WTC11 (cell line): Measurements from ENCODE around the gene TCF7L2. TPM values are rescaled to one million over a fixed set of nuclear protein-coding genes. Genes with fewer than 3 reads are reported as not detected.

Experiments used
- ATAC-seq: fragments of 200-7000 bp; cut with Tn5 transposase; 2 replicates; pipeline ENCODE4 v1.10.0; 2021; ENCODE audit warnings: mild to moderate bottlenecking, moderate library complexity
- CTCF ChIA-PET: fragments of 300-600 bp; sonication (Branson Sonifier 250); formaldehyde crosslinking; loops from one replicate; lab custom pipeline; 2021; ENCODE audit warnings: antibody characterized with exemption; lab: Charles Lee
- POLR2A ChIA-PET: fragments of 350-600 bp; sonication (Branson Sonifier 250); formaldehyde crosslinking; loops from one replicate; lab custom pipeline; 2021; ENCODE audit warnings: antibody characterized with exemption; lab: Charles Lee
- DNase-seq: peaks from one replicate; pipeline ENCODE4 v3.0.0; 2021; ENCODE audit warnings: low spot score
- H3K27ac Mint-ChIP-seq: 2 replicates; pipeline ENCODE4 v1.8.0; 2021; ENCODE audit warnings: mixed read lengths
- H3K27me3 Mint-ChIP-seq: 2 replicates; pipeline ENCODE4 v1.8.0; 2021; ENCODE audit warnings: low read depth, mild to moderate bottlenecking, moderate library complexity, mixed read lengths
- H3K36me3 Mint-ChIP-seq: 2 replicates; pipeline ENCODE4 v1.8.0; 2021; ENCODE audit warnings: mixed read lengths
- H3K4me1 Mint-ChIP-seq: 2 replicates; pipeline ENCODE4 v1.8.0; 2022; ENCODE audit warnings: mixed read lengths
- H3K4me3 Mint-ChIP-seq: 2 replicates; pipeline ENCODE4 v1.8.0; 2021; ENCODE audit warnings: mild to moderate bottlenecking, moderate library complexity, mixed read lengths
- H3K9me3 Mint-ChIP-seq: 2 replicates; pipeline ENCODE4 v1.8.0; 2021; ENCODE audit warnings: mixed read lengths
- FOXK1 ChIP-seq: sonication (generic); formaldehyde crosslinking; IDR thresholded peaks from 2 replicates; pipeline ENCODE4 v1.8.0; 2022; ENCODE audit warnings: mild to moderate bottlenecking, moderate library complexity, missing genetic modification reagents
- FOXP1 ChIP-seq: sonication (generic); formaldehyde crosslinking; IDR thresholded peaks from 2 replicates; pipeline ENCODE4 v1.8.0; 2022; ENCODE audit warnings: missing genetic modification reagents, mild to moderate bottlenecking, moderate library complexity, borderline replicate concordance
- GABPB1 ChIP-seq: sonication (generic); formaldehyde crosslinking; IDR thresholded peaks from 2 replicates; pipeline ENCODE4 v1.8.1; 2023; ENCODE audit warnings: mild to moderate bottlenecking, missing genetic modification reagents
- GRHL2 ChIP-seq: fragments of 250-450 bp; sonication (Bioruptor Pico); IDR thresholded peaks from 2 replicates; pipeline ENCODE4 v1.8.0; 2022; ENCODE audit warnings: mild to moderate bottlenecking, moderate library complexity; ENCODE audit not compliant: insufficient replicate concordance, severe bottlenecking
- HMGA2 ChIP-seq: fragments of 250-450 bp; sonication (Bioruptor Pico); IDR thresholded peaks from 2 replicates; pipeline ENCODE4 v1.4.0; 2021; ENCODE audit warnings: mild to moderate bottlenecking, moderate library complexity
- JAZF1 ChIP-seq: fragments of 250-450 bp; sonication (Bioruptor Pico); IDR thresholded peaks from 2 replicates; pipeline ENCODE4 v1.9.0; 2021; ENCODE audit warnings: moderate library complexity, mild to moderate bottlenecking, inconsistent platforms
- MXD4 ChIP-seq: fragments of 250-450 bp; sonication (Bioruptor Pico); IDR thresholded peaks from 2 replicates; pipeline ENCODE4 v1.8.0; 2021; ENCODE audit warnings: mild to moderate bottlenecking, moderate library complexity, borderline replicate concordance
- NR3C1 ChIP-seq: sonication (generic); formaldehyde crosslinking; conservative IDR thresholded peaks from 2 replicates; pipeline ENCODE4 v1.8.1; 2023; ENCODE audit warnings: low read depth, mild to moderate bottlenecking, missing genetic modification reagents
- RELA ChIP-seq: sonication (generic); formaldehyde crosslinking; IDR thresholded peaks from 2 replicates; pipeline ENCODE4 v1.8.1; 2022; ENCODE audit warnings: missing genetic modification reagents, mild to moderate bottlenecking, borderline replicate concordance
- SMAD4 ChIP-seq: sonication (generic); formaldehyde crosslinking; IDR thresholded peaks from 2 replicates; pipeline ENCODE4 v1.8.0; 2022; ENCODE audit warnings: mild to moderate bottlenecking, missing genetic modification reagents
- SOX15 ChIP-seq: fragments of 250-450 bp; sonication (Bioruptor Pico); IDR thresholded peaks from 2 replicates; pipeline ENCODE4 v1.9.0; 2021; ENCODE audit warnings: mild to moderate bottlenecking
- total RNA-seq: library from RNA; stranded (reverse); gene quantifications from 3 replicates; pipeline ENCODE4 v1.2.3, GENCODE V29; 2021
- TF ChIP-seq, protein P1 (sequence below): sonication (generic); formaldehyde crosslinking; IDR thresholded peaks from 2 replicates; pipeline ENCODE4 v1.8.1; 2023; ENCODE audit warnings: mild to moderate bottlenecking, missing genetic modification reagents, moderate library complexity
- TF ChIP-seq, protein P2 (sequence below): sonication (generic); formaldehyde crosslinking; IDR thresholded peaks from 2 replicates; pipeline ENCODE4 v1.8.1; 2023; ENCODE audit warnings: mild to moderate bottlenecking, moderate library complexity, missing genetic modification reagents
- TF ChIP-seq, protein P3 (sequence below): fragments of 200-600 bp; IDR thresholded peaks from 2 replicates; pipeline ENCODE4 v1.8.0; 2022; ENCODE audit warnings: antibody characterized with exemption
- TF ChIP-seq, protein P4 (sequence below): sonication (generic); formaldehyde crosslinking; IDR thresholded peaks from 2 replicates; pipeline ENCODE4 v1.8.0; 2022; ENCODE audit warnings: mild to moderate bottlenecking, missing genetic modification reagents

The TCF7L2 gene
- total RNA-seq, 1 experiment from 2014 or later = 44.5 TPM

DNA sequence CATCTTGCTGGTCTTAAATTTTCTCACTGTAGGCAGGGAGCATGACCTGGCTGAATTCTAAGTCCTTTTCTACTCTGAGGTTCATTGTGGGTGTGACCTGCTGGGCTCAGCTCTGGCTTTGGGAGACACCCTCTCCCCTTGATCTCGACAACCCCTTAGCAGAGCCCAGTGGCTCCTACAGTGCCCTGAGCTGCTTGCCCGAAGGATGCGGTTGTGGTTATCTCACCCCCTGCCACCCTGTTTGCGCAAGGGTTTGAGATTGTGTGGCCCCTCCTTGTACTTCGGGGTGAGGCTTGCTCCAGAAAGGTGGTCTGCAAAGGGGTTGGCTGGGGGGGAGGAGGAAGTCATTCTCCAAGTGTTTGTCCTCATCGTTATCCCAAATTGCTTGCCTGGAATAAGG, 55.3 kb downstream of the TCF7L2 start (continued):
- TF ChIP-seq, protein P1, sequence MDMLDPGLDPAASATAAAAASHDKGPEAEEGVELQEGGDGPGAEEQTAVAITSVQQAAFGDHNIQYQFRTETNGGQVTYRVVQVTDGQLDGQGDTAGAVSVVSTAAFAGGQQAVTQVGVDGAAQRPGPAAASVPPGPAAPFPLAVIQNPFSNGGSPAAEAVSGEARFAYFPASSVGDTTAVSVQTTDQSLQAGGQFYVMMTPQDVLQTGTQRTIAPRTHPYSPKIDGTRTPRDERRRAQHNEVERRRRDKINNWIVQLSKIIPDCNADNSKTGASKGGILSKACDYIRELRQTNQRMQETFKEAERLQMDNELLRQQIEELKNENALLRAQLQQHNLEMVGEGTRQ (CRISPR knock-in tag) = no peak
- no peak for TF ChIP-seq GABPB1 (CRISPR knock-in tag)
- no peak for TF ChIP-seq GRHL2 (CRISPR knock-in tag)

DNA sequence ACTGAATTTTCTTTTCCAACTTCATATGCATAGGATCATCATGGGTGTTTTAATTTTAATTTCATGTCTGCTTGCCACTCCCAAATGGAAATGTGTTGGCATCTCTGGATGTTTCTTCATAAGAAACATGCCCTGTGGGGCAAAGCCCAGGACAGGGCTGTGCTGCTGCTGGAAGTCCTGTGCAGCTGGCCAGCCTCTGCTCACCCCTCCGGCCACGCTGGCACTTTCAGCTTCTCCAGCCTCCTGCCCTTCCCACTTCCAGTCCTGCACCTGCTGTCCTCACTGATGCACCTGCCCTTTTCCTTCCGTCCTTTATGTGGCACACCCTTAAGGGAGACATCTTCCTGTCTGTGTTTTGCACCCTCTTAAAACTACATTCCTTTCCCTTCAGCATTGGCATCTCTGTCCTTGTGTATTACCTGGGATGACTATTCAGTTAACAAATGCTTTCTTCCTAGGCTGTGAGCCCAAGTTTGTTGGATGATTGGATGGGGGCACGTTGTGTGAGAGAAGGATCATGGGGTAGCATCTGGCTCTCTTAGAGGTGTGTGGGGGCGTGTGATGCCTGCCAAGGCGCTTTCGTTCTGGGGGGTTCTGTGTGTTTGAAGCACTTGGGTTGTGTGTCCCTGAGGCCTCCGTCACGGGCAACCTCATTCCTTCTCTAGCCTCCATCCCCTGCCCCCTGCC, 56.8 kb downstream of the TCF7L2 start:
- POLR2A ChIA-PET = no interaction called here
- Mint-ChIP-seq H3K9me3 (peaks cover 9% of the 10 kb centered on the region), H3K4me1 (peaks cover 69% of the 10 kb centered on the region), H3K36me3 (peaks cover 40% of the 10 kb centered on the region), H3K27me3 (no peaks in the 10 kb centered on the region), H3K4me3 (no peak overlapping the region)
- no peak for ATAC-seq
- CTCF ChIA-PET = no interaction called here
- TF ChIP-seq SOX15 (CRISPR knock-in tag) = no peak
- TF ChIP-seq MXD4 = no peak
- TF ChIP-seq FOXP1 (CRISPR knock-in tag) = no peak
- TF ChIP-seq, protein P2, sequence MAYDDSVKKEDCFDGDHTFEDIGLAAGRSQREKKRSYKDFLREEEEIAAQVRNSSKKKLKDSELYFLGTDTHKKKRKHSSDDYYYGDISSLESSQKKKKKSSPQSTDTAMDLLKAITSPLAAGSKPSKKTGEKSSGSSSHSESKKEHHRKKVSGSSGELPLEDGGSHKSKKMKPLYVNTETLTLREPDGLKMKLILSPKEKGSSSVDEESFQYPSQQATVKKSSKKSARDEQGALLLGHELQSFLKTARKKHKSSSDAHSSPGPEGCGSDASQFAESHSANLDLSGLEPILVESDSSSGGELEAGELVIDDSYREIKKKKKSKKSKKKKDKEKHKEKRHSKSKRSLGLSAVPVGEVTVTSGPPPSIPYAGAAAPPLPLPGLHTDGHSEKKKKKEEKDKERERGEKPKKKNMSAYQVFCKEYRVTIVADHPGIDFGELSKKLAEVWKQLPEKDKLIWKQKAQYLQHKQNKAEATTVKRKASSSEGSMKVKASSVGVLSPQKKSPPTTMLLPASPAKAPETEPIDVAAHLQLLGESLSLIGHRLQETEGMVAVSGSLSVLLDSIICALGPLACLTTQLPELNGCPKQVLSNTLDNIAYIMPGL = no peak
- TF ChIP-seq, protein P3, sequence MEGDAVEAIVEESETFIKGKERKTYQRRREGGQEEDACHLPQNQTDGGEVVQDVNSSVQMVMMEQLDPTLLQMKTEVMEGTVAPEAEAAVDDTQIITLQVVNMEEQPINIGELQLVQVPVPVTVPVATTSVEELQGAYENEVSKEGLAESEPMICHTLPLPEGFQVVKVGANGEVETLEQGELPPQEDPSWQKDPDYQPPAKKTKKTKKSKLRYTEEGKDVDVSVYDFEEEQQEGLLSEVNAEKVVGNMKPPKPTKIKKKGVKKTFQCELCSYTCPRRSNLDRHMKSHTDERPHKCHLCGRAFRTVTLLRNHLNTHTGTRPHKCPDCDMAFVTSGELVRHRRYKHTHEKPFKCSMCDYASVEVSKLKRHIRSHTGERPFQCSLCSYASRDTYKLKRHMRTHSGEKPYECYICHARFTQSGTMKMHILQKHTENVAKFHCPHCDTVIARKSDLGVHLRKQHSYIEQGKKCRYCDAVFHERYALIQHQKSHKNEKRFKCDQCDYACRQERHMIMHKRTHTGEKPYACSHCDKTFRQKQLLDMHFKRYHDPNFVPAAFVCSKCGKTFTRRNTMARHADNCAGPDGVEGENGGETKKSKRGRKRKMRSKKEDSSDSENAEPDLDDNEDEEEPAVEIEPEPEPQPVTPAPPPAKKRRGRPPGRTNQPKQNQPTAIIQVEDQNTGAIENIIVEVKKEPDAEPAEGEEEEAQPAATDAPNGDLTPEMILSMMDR = no peak
- no peak for TF ChIP-seq FOXK1 (CRISPR knock-in tag)
- TF ChIP-seq NR3C1 (CRISPR knock-in tag) = no peak
- no peak for TF ChIP-seq SMAD4 (CRISPR knock-in tag)
- no peak for TF ChIP-seq RELA
- TF ChIP-seq JAZF1 (CRISPR knock-in tag) = no peak
- no peak for TF ChIP-seq HMGA2
- TF ChIP-seq, all 79 proteins: peak for 0
- 0 out of 2 replicates have a peak overlapping the region, but pooled peaks have one; percentile 36 for H3K27ac Mint-ChIP-seq
- no peak for DNase-seq

DNA sequence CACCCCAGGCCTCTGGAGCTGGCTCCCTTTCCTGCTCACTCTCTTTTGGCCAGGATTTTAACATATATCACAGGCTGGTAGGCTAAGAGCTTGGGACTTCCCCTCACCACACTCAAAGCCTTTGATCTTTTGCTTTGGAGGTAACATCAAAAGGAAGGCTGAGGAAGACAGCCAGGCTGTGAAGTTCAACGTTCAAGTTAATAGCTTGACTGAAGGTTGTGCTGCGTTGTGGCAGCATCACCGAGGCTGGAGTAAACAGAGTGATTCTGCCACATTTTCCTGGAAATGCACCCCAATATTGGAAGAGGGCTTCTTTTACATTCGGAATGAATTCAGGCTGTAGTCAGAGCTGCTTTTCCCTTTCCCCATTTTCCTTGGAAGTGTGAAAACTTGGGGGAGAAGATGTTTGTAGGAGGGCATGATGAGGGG, 57.3 kb downstream of the TCF7L2 start:
- ChIA-PET CTCF (no interaction called here), POLR2A (no interaction called here)
- no peaks in the 10 kb centered on the region for H3K27me3 Mint-ChIP-seq
- H3K4me1 Mint-ChIP-seq = peaks cover 73% of the 10 kb centered on the region
- no peak for DNase-seq
- no peak overlapping the region; the same call in 1 of the 2 replicates for H3K27ac Mint-ChIP-seq
- no peak for ATAC-seq
- TF ChIP-seq, protein P4, sequence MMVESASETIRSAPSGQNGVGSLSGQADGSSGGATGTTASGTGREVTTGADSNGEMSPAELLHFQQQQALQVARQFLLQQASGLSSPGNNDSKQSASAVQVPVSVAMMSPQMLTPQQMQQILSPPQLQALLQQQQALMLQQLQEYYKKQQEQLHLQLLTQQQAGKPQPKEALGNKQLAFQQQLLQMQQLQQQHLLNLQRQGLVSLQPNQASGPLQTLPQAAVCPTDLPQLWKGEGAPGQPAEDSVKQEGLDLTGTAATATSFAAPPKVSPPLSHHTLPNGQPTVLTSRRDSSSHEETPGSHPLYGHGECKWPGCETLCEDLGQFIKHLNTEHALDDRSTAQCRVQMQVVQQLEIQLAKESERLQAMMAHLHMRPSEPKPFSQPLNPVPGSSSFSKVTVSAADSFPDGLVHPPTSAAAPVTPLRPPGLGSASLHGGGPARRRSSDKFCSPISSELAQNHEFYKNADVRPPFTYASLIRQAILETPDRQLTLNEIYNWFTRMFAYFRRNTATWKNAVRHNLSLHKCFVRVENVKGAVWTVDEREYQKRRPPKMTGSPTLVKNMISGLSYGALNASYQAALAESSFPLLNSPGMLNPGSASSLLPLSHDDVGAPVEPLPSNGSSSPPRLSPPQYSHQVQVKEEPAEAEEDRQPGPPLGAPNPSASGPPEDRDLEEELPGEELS = no peak
- TF ChIP-seq GABPB1 (CRISPR knock-in tag) = peak; percentile 58
- TF ChIP-seq, all 79 proteins: peak for 1
- peaks cover 40% of the 10 kb centered on the region for H3K36me3 Mint-ChIP-seq
- H3K4me3 Mint-ChIP-seq = no peak overlapping the region
- peaks cover 9% of the 10 kb centered on the region for H3K9me3 Mint-ChIP-seq
